Measurements from ENCODE around the gene HIF1AN. TPM values are rescaled to one million over a fixed set of nuclear protein-coding genes. Genes with fewer than 3 reads are reported as not detected.

HIF1AN gene
- total RNA-seq, 1 donor from 2014 or later, result 67.3 TPM

DNA sequence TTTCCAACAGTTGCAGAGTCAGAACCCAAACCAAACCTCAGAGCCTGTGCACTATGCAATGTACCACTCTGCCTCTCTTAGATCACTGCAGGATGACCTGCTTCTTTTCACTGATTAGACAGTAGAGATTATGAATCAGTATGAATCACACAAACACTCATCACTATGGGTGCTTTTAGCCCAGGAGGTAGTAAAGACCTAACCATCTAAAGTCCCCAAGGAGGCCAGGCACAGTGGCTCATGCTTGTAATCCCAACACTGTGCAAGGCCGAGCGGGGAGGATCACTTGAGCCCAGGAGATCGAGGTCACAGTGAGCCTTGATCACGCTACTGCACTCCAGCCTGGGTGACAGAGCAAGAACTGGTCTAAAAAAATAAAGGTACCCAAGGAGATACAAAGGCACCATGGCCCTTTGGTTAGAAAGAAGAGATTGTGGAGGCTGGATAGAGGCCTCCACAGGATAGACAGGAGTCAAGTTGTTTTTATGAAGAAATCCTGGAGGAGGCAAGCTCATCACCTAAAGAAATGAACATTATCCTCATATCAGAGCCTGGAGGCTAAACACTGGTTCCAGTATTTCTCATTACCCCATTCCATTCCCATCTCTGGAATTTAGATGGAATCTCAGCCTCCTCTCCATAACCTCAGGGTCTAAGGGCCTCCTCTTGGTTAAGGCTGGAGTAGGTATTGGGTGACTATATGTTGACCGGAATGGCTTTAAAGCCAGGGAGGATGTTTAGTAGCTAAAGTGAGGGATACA lies 29.0 kb upstream of the HIF1AN start:
- peaks cover 9% of the 10 kb centered on the region for H3K36me3 Mint-ChIP-seq (ENCODE audit: insufficient read depth)
- no peaks in the 10 kb centered on the region for H3K27me3 Mint-ChIP-seq
- no peak for TF ChIP-seq CTCF (IDR thresholded peaks at IDR 0.05; ENCODE audit: unreplicated experiment)
- no peak for DNase-seq (ENCODE audit: low spot score, unreplicated experiment)
- H3K27ac Mint-ChIP-seq, result no peak overlapping the region
- H3K9me3 Mint-ChIP-seq (ENCODE audit: low read depth), result no peaks in the 10 kb centered on the region
- no peak overlapping the region for H3K4me3 Mint-ChIP-seq (ENCODE audit: low read depth)
- peaks cover 20% of the 10 kb centered on the region for H3K4me1 Mint-ChIP-seq (ENCODE audit: low read depth)

DNA sequence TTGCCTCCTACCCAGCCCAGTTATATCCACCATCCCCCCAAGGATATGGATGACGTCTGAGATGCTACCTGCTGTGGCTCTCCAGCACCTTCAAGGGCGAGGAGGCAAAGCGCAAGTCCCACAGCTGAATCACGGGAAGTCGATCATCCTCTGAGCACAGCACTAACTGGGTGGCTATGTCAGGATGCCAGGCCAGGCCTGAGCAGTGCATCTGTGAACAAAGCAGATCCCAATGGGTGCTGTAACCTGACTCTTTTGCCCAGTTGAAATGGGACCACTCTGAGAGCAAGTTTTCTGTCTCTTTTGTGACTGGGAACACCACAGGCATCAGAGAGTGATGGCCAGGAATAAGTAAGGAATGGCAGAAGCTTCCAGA lies 28.4 kb upstream of the HIF1AN start:
- no peaks in the 10 kb centered on the region for H3K9me3 Mint-ChIP-seq (ENCODE audit: low read depth)
- H3K4me1 Mint-ChIP-seq (ENCODE audit: low read depth), result peaks cover 20% of the 10 kb centered on the region
- no peaks in the 10 kb centered on the region for H3K27me3 Mint-ChIP-seq

DNA sequence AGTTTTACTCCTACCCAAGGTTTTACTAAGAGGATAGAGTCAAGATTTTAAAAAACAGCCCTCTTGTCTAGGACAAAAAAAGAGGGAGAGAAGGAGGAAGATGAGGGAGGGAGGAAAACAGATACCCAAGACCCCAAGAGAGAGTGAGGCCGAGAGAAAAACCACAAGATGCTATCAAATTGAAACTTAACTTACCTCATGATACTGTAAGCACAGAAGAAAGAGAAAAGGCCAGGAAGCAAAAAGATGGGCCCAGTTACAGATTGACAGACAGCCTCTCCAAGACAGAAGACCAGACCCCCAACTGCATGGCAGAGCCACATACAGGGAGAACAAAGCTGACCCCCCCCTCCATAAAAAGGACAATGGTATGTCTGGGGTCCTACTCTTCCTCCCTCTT lies 27.5 kb upstream of the HIF1AN start:
- Mint-ChIP-seq H3K4me3 (ENCODE audit: low read depth) (no peak overlapping the region), H3K27me3 (no peaks in the 10 kb centered on the region), H3K4me1 (ENCODE audit: low read depth) (peaks cover 13% of the 10 kb centered on the region), H3K36me3 (ENCODE audit: insufficient read depth) (peaks cover 5% of the 10 kb centered on the region), H3K9me3 (ENCODE audit: low read depth) (no peaks in the 10 kb centered on the region), H3K27ac (no peak overlapping the region)
- no peak for TF ChIP-seq CTCF (IDR thresholded peaks at IDR 0.05; ENCODE audit: unreplicated experiment)
- no peak for DNase-seq (ENCODE audit: low spot score, unreplicated experiment)

More for the DNA sequence above, 28.4 kb upstream of the HIF1AN start:
- Mint-ChIP-seq H3K4me3 (ENCODE audit: low read depth) (no peak overlapping the region), H3K36me3 (ENCODE audit: insufficient read depth) (peaks cover 9% of the 10 kb centered on the region), H3K27ac (no peak overlapping the region)
- DNase-seq (ENCODE audit: low spot score, unreplicated experiment), result no peak
- TF ChIP-seq CTCF (IDR thresholded peaks at IDR 0.05; ENCODE audit: unreplicated experiment), result no peak

DNA sequence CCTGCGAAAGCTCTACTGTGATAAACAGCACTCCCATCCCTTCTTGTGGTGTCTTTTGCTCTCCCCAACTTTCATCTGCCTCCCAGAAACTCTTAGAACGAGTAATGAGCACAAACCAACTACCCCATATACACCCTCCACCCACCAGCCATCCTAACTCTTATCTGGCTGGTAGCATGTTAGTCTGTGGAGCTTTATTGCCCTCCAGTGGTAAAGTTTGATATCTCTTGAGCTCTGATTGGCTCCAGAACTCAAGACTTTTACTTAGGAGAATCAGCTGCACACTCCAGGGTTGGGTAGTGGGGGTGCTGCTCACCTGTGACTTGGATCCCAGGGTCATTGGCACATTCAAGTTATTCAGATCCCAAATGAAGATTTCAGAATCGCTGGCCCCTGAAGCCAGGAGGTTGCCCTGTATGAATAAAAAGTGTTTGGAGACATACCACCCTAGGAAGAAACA lies 27.0 kb upstream of the HIF1AN start:
- Mint-ChIP-seq H3K4me3 (ENCODE audit: low read depth) (no peak overlapping the region), H3K36me3 (ENCODE audit: insufficient read depth) (peaks cover 5% of the 10 kb centered on the region), H3K27ac (peak overlapping the region; percentile 84), H3K4me1 (ENCODE audit: low read depth) (peaks cover 12% of the 10 kb centered on the region), H3K9me3 (ENCODE audit: low read depth) (no peaks in the 10 kb centered on the region), H3K27me3 (no peaks in the 10 kb centered on the region)
- DNase-seq (ENCODE audit: low spot score, unreplicated experiment), result no peak
- peak; percentile 75 for TF ChIP-seq CTCF (IDR thresholded peaks at IDR 0.05; ENCODE audit: unreplicated experiment)

DNA sequence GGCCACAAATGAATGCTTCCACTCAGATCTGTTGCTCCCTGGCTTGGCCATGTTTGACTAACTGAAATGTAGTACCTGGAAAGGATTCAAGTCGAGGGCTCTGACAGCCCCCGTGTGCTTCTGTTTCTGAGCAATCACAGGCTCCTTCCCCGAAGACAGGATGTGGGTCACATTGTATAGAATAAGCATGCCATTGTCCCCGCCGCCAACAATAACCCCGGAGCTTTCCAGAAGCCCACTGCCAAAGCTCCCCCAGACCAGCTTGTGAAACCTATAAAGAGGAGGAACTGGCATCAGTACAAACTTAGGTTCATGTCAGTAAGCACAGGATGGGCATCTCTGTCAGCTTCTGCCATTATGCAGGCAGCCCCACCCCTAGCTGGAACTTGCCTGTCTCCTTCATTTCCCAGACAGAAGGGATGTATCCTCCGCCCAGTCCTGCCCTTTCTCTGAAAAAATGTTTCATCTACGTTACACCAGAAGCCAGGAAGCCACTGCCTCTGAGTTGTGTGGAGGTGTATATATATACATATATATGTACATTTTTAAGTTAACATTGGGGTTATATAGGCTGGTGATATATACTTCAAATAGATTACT lies 26.4 kb upstream of the HIF1AN start:
- no peak overlapping the region for H3K27ac Mint-ChIP-seq
- H3K36me3 Mint-ChIP-seq (ENCODE audit: insufficient read depth), result peaks cover 5% of the 10 kb centered on the region
- H3K4me1 Mint-ChIP-seq (ENCODE audit: low read depth), result peaks cover 6% of the 10 kb centered on the region
- no peaks in the 10 kb centered on the region for H3K27me3 Mint-ChIP-seq
- H3K4me3 Mint-ChIP-seq (ENCODE audit: low read depth), result no peak overlapping the region
- DNase-seq (ENCODE audit: low spot score, unreplicated experiment), result no peak
- TF ChIP-seq CTCF (IDR thresholded peaks at IDR 0.05; ENCODE audit: unreplicated experiment), result no peak
- H3K9me3 Mint-ChIP-seq (ENCODE audit: low read depth), result no peaks in the 10 kb centered on the region

All from progenitor cell of endocrine pancreas (in vitro differentiated cells).